ENCODE measurements around the gene PADI3. TPM values are rescaled to one million over a fixed set of nuclear protein-coding genes. Genes with fewer than 3 reads are reported as not detected.
A peak's percentile ranks its signal among the peaks of the same experiment; 100 is the strongest.
"Not testable (repeated sequence)": the region's sequence is repeated elsewhere in the genome, so short reads cannot be mapped to it uniquely, and the experiment has no call there.

PADI3 gene
- polyA plus RNA-seq, 1 donor: not detected

DNA sequence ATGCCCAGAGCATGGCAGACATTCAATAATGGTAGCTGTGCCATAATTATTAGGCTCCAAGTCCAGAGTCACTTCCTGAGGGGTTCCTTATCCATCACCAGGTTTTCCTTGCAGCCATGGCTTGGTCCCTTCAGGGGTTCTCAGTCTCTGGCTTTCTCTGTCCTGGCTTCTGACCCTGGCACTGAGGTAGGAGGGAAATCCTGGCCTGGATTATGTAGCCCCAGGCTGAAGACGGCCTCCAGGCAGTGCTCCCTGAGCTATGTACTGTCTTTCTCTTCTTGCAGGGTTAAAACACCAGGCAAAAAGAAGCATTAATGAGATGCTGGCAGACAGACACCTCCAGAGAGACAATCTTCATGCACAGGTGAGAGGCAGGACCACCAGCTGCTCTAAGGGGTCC lies 9.5 kb upstream of the PADI3 start:
- peak; percentile 71 for DNase-seq (ENCODE audit: low read depth)

DNA sequence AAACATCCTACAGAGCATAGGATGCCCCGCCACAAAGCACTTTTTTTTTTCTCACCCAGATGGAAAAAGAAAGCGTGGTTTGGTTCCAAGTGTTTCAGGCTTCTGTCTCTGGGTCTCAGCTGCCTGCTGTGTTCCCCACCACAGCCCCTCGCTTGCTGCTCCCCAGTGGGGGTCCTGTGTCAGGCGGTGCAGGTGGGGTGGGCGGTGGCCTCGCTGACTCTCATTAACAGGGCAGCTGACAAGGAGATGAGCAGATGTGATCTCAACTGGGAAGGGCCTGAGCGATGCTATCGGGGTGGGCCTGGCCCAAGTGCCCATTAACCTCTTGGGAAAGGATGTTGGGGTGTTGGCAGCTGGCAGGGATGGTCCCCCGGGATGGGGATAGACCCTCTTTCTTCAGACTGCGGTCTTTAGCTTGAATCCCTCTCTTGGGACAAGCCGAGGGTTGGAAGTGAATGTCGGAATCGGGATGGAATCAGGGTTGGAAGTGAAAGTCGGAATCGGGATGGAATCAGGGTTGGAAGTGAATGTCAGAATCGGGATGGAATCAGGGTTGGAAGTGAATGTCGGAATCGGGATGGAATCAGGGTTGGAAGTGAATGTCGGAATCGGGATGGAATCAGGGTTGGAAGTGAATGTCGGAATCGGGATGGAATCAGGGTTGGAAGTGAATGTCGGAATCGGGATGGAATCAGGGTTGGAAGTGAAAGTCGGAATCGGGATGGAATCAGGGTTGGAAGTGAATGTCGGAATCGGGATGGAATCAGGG lies 7.7 kb upstream of the PADI3 start:
- DNase-seq (ENCODE audit: low read depth): not testable (repeated sequence)

DNA sequence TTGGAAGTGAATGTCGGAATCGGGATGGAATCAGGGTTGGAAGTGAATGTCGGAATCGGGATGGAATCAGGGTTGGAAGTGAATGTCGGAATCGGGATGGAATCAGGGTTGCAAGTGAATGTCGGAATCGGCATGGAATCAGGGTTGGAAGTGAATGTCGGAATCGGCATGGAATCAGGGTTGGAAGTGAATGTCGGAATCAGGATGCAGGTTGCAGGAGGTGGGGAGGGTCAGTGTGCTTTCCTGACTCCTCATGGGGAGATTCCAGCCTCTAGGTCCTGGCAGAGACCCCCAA lies 7.2 kb upstream of the PADI3 start:
- DNase-seq (ENCODE audit: low read depth): not testable (repeated sequence)

GRCh38 chr1:17243274-17243673 lies 5.6 kb upstream of the PADI3 start:
- no peak for DNase-seq (ENCODE audit: low read depth)

DNA sequence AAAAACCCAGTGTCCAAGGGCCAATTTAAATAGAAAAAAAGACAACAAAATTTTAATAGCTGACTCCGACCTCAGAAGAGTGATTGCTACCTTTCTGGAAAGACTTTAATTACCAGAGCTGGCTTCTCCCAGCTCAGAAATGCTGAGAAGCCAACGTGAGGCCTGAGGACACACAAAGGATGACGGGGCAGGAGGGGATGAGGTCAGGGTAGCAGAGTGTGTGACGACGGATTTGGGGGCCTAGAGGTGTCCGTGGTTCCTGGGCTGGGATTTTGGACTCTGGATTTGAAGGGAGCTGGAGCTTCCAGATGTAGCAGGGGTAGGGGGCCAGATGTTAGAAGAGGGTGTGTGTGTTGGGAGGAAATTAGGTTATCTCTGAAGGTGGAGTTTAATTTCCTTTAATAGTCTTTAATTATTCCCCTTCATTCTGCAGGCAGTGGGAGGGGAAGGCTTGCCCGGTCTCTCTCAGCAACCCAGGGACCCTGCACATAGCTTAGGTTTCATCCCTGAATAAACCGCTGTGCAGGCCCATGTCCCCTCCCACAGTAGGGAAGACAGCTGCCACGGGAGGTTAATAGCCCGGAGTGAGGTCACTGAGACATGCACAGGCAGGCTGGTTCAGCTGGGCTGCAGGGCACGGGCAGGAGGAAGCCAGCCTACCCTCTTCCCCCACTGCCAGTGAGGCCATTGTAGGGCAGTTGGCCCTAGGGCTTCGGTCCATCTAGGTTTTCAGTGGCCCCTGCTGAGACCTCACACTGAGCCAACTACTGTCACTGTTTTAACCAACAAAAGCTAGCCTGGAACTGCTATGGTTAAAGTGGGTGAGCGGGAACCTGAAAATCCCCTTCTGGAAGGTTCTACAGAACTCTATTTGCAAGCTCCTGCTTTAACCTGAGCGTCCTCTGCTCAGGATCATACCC lies 3.8 kb upstream of the PADI3 start:
- DNase-seq (ENCODE audit: low read depth): no peak

DNA sequence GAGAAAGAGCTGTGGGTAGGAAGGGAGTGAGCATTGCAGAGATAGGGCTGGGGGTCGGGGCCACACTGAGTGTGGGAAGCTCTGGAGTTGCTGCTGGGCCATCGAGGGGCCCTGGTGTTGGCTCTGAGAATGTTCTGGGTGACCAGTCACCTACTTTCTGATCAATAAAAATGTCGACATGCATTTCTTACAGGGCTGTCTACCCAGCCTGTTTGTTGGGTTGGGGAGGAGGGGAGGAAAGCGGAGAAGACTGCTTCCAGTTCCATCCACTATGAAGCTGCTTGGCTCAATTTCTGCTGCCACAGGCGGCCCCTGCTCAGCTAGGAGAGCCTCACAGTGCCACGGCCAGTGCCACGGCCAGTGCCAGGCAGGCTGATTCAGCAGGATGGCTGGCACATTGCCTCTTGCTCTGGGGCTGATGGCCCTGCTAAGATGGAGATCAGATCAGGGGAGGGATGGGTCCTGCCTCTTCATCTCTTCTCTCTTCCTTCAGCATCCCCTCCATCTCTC lies 3.0 kb upstream of the PADI3 start:
- DNase-seq (ENCODE audit: low read depth): no peak

GRCh38 chr1:17246971-17247370 lies 1.9 kb upstream of the PADI3 start:
- DNase-seq (ENCODE audit: low read depth): no peak

GRCh38 chr1:17250601-17251000 lies 1.7 kb downstream of the PADI3 start:
- no peak for DNase-seq (ENCODE audit: low read depth)

DNA sequence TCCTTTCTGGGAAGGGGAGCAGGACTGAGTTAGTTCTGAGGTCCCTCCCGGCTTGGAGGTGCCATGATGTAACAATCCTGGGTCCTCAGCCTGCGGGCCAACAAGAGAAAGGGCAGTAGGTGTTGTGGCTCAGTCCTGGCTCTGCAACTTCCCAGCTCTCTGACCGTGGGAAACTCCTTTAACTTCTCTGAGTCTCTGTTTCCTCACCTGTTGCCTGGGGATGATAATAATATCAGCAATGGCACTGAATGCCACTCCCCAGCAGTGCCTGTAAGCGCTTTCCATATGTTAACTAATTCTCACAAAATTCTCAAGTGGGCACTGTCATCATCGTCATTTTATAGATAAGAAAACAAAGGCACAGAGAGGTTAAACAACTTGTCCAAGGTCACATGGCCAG lies 2.3 kb downstream of the PADI3 start:
- no peak for DNase-seq (ENCODE audit: low read depth)

DNA sequence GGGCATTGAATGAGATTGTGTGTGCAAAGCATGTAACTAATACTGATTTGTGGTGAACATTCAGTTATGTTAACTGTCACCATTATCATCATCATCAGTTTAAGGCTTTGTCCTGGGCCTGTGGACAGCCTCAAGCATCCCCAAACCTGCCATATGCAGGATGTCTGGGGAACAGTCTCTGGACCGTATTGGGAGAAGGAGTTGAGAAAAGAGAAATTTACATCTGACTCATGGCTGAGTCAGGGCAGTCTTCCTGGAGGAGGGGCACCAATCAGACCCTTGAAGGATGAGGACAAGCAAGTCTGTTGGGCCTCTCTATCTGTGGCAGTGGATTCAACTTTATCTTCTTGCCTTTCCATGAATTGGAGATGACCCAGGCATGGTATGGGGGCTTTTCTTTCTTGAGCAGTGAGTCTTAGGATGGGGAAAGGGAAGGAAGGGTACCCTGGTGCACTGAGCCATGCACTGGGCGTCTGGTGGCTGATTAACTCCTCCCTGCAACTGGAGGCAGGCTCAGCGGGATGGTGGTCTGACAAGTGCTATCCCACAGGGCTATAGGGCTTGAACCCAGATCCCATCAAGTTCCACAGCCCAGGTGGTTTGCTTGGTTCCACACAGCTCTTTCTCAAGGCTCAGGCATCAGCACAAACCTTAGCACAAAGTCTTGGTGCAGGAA lies 2.9 kb downstream of the PADI3 start:
- no peak for DNase-seq (ENCODE audit: low read depth)

DNA sequence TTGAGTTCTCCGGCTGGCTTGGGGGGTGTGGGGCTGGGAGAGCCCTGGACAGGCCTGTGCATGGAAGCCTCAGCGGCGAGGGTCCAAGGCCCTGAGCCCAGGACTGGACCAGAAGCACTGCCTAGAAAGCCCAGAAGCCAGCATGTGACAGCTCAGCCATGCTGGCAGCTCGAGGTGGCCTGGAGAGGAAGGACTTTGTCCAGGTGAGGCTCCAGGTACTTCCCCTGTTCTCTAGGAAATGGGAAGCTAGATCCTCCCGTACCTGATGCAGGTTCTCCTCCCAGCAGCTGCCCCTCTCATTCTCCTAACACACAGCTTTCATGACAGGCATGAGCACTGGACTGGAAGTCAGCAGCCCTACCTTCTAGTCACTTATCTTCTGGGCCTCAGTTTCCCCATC lies 6.4 kb downstream of the PADI3 start:
- DNase-seq (ENCODE audit: low read depth): no peak

DNA sequence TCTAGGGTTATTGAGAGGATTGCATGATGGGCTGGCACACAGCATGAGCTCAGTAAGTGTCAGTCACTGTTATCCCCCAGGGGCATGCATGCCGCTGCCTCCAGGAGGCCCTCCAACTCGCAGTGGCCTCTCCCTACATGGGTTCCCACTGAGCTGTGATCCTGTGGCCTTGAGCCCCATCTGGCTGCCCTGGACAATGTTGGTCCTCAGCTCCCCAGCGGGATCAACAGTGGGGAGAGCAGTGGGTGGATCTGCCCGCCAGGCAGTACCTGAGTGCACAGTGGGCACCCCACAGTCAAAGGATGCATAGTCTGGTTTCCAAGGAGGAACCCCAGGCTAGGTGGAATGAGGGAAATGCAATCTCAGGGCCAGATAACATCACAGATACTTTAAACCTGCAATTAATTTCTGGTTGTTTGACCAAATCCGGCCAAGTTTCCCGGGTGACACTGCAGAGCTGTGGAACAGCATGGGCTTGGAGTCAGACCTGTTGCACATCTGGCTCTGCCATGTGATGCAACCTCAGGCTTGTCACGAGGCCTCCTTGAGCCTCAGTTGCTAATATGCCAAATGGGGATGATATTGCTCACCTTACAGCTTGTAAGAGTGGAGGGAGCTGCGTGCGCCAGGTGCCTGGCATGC lies 9.3 kb downstream of the PADI3 start:
- DNase-seq (ENCODE audit: low read depth): no peak

DNA sequence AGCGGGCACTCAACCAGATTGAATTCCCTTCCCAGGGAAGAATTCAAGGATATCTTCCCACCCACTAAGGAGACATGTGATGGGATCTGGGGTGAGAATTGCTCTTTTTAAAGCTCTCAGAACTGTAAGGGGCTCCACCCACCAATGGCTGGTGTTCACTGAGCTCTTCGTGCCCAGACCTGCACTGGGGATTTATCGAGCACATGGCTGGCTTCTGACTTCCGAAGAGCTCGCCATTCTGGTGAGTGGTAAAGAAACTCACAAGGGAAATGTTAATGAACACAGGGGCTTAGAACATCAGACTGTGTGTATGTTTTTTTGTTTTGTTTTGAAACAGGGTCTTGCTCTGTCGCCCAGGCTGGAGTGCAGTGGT lies 9.8 kb downstream of the PADI3 start:
- DNase-seq (ENCODE audit: low read depth): no peak

DNA sequence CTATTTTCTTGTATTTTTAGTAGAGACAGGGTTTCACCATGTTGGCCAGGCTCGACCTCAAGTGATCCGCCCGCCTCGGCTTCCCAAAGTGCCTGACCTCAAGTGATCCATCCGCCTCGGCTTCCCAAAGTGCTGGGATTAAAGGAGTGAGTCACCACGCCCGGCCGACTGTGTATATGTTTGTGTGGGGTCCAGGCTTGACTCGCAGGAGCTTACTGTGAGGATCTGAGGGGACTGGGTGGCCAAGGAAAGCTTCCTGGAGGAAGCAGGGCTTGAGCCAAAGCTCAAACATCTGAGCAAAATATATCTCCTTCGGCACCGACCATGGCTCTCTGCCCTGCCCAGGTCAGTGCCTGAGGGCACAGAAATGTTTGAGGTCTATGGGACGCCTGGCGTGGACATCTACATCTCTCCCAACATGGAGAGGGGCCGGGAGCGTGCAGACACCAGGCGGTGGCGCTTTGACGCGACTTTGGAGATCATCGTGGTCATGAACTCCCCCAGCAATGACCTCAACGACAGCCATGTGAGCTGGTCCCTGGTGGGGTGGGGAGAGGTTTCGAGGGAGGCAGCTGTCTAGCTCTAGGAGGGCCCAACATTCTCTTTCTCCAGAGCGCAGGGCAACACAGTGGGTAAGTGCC lies 10.5 kb downstream of the PADI3 start:
- no peak for DNase-seq (ENCODE audit: low read depth)

DNA sequence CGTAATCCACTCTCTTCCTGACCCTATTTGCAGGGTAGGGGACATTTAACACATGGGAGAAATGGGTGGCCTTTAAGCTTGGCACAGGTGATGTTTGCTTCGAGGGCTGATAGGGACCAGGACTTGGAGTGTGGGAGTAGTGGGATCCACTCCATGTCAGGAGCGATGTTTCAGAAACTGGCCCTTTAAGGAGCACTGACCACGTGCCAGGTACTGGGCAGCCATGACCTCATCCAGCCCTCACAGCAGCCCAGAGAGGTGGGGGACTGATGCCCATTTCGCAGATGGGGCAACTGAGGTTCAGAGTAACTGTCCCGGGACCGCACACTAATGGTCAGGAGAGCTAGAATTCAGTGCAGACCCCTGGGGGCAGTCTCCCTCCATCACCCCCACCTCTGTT lies 11.4 kb downstream of the PADI3 start:
- DNase-seq (ENCODE audit: low read depth): no peak

GRCh38 chr1:17260738-17261137 lies 11.8 kb downstream of the PADI3 start:
- no peak for DNase-seq (ENCODE audit: low read depth)

- no peak for DNase-seq (ENCODE audit: low read depth)
Measured at GRCh38 chr1:17263936-17264335, 15.0 kb downstream of the PADI3 start.

DNA sequence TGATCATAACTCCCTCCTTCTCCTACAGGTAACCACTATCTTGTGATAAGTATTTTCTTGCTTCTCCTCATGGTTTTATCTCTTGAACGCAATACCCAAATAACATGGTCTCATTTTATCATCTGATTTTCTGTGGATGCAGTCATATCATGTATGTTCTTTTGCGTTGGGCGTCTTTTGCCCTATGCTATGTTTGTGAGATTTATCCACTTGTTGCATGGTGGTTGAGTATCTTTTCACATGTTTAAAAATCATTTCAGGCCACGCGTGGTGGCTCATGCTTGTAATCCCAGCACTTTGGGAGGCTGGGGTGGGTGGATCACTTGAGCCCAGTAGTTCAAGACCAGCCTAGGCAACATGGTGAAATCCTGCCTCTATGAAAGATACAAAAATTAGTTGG lies 15.6 kb downstream of the PADI3 start:
- no peak for DNase-seq (ENCODE audit: low read depth)

GRCh38 chr1:17265162-17265561 lies 16.3 kb downstream of the PADI3 start:
- DNase-seq (ENCODE audit: low read depth): no peak

- DNase-seq (ENCODE audit: low read depth): no peak
Measured at GRCh38 chr1:17265950-17266349, 17.1 kb downstream of the PADI3 start.

All from forelimb muscle (tissue), 1 donor.